GM11168 (cell line): ENCODE data around the gene ZNF700.
"Not testable (repeated sequence)": the region's sequence is repeated elsewhere in the genome, so short reads cannot be mapped to it uniquely, and the experiment has no call there.

Experiments
- in situ Hi-C: fragments of 300-500 bp; cut with MboI; formaldehyde crosslinking; loops from one replicate; pipeline ENCODE4 v1.12.0; 2022; ENCODE audit warnings: low sequenced_read_pairs; ENCODE audit not compliant: unreplicated experiment

ZNF700 gene

GRCh38 chr19:11984986-11985385 lies 60.1 kb downstream of the ZNF700 start:
- in situ Hi-C loops = no loop called here

- in situ Hi-C loops = no loop called here
Measured at GRCh38 chr19:11986754-11987153, 61.8 kb downstream of the ZNF700 start.

- in situ Hi-C loops = no loop called here
Measured at GRCh38 chr19:11987405-11988281, 62.7 kb downstream of the ZNF700 start.

GRCh38 chr19:11989112-11989456 lies 64.2 kb downstream of the ZNF700 start:
- in situ Hi-C loops = no loop called here

- in situ Hi-C loops = not testable (repeated sequence)
Measured at GRCh38 chr19:11991921-11992320, 67.0 kb downstream of the ZNF700 start.

GRCh38 chr19:11995174-11995573 lies 70.3 kb downstream of the ZNF700 start:
- in situ Hi-C loops = no loop called here
